Nephron (organoid): ENCODE data around the gene AGPAT2.

ENCODE experiments used
- H3K27ac Mint-ChIP-seq, 3 experiments: 2 replicates each; pipeline ENCODE4 v1.8.0; 2020; ENCODE audit warnings: mixed read lengths in 3 of 3, mild to moderate bottlenecking in 2 of 3, moderate library complexity in 1 of 3
- H3K27me3 Mint-ChIP-seq: 2 replicates; pipeline ENCODE4 v1.8.0; 2021; ENCODE audit warnings: low read depth, mild to moderate bottlenecking, moderate library complexity, mixed read lengths
- H3K36me3 Mint-ChIP-seq: 2 replicates; pipeline ENCODE4 v1.8.0; 2020; ENCODE audit warnings: low read depth, mixed read lengths
- H3K4me1 Mint-ChIP-seq: 2 replicates; pipeline ENCODE4 v1.8.0; 2020; ENCODE audit warnings: mixed read lengths
- H3K4me3 Mint-ChIP-seq, 3 experiments: 2 replicates each; pipeline ENCODE4 v1.8.0; 2020; ENCODE audit warnings: mild to moderate bottlenecking in 3 of 3, mixed read lengths in 3 of 3, moderate library complexity in 2 of 3
- H3K9me3 Mint-ChIP-seq: 2 replicates; pipeline ENCODE4 v1.8.0; 2020; ENCODE audit warnings: mixed read lengths
- TF ChIP-seq, protein P1 (sequence below), 3 experiments: fragments of 200-600 bp; sonication (generic); IDR thresholded peaks; one replicate each; pipeline ENCODE4 v1.5.0; 2021; ENCODE audit warnings: antibody characterized with exemption in 3 of 3; ENCODE audit not compliant: unreplicated experiment in 3 of 3

The AGPAT2 gene

DNA sequence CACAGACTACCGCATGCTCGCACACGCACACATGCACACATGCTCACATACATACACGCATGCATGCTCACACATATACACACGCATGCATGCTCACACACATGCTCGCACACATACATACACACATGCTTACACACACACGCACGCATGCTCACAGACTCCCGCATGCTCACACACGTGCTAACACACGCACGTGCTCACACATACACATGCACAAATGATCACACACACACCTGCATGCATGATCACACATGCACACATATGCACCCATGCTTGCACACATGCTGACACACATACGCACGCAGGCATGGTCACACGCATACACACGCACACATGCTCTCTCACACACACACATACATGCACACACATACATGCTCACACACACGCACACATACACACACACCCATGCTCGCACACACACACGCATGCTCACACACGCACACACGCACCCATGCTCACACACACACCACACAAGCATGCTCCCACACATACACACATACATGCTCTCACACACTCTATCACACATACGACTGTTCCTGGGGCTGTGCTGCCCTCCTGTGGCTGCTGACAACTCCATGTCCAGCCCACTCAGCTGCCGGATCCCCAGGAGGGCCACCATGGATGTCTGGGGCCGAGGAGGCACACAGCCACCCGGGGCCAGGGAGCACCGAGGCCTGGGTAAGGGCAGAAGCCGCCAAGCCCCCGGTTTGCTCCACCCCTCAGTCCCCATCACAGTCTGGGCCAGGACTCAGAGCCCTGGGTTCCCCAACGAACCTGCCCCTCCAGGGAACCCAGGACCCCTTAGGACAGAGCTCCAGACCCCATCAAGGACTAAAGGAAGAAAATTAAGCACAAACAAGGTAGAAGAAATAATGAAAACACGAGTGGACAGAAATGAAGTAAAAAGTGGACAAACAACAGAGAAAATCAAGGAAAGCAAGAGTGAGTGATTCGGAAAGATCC, 55.9 kb downstream of the AGPAT2 start:
- peaks cover 16% of the 10 kb centered on the region for H3K4me1 Mint-ChIP-seq
- H3K9me3 Mint-ChIP-seq = no peaks in the 10 kb centered on the region
- H3K4me3 Mint-ChIP-seq = no peak overlapping the region

DNA sequence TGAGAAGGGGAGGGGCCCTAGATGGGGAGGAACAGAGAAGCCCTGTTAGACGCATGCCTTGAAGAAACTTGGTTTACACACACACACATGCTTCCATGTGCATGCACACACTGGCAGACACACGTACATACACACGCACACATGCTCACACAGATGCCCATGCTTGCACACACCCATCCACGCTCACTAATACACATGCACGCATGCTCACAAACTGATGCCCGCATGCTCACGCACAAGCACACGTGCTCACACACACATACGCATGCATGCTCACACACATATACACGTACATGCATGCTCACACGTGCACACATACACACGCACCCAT, 56.6 kb downstream of the AGPAT2 start:
- H3K27me3 Mint-ChIP-seq = peaks cover 12% of the 10 kb centered on the region
- H3K9me3 Mint-ChIP-seq = no peaks in the 10 kb centered on the region
- no peak overlapping the region for H3K27ac Mint-ChIP-seq
- H3K4me3 Mint-ChIP-seq = no peak overlapping the region
- H3K4me1 Mint-ChIP-seq = peaks cover 19% of the 10 kb centered on the region
- H3K36me3 Mint-ChIP-seq = no peaks in the 10 kb centered on the region
- TF ChIP-seq, protein P1, sequence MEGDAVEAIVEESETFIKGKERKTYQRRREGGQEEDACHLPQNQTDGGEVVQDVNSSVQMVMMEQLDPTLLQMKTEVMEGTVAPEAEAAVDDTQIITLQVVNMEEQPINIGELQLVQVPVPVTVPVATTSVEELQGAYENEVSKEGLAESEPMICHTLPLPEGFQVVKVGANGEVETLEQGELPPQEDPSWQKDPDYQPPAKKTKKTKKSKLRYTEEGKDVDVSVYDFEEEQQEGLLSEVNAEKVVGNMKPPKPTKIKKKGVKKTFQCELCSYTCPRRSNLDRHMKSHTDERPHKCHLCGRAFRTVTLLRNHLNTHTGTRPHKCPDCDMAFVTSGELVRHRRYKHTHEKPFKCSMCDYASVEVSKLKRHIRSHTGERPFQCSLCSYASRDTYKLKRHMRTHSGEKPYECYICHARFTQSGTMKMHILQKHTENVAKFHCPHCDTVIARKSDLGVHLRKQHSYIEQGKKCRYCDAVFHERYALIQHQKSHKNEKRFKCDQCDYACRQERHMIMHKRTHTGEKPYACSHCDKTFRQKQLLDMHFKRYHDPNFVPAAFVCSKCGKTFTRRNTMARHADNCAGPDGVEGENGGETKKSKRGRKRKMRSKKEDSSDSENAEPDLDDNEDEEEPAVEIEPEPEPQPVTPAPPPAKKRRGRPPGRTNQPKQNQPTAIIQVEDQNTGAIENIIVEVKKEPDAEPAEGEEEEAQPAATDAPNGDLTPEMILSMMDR (IDR thresholded peaks at IDR 0.05; ENCODE audit: unreplicated experiment in 3 of 3) = peak in 1 of 3 experiments; percentile 8

More for the DNA sequence above, 55.9 kb downstream of the AGPAT2 start:
- Mint-ChIP-seq H3K27me3 (peaks cover 12% of the 10 kb centered on the region), H3K27ac (no peak overlapping the region), H3K36me3 (no peaks in the 10 kb centered on the region)
- TF ChIP-seq, protein P1 (IDR thresholded peaks at IDR 0.05; ENCODE audit: unreplicated experiment in 3 of 3) = peak; percentile 72 to 80 (median 75)

DNA sequence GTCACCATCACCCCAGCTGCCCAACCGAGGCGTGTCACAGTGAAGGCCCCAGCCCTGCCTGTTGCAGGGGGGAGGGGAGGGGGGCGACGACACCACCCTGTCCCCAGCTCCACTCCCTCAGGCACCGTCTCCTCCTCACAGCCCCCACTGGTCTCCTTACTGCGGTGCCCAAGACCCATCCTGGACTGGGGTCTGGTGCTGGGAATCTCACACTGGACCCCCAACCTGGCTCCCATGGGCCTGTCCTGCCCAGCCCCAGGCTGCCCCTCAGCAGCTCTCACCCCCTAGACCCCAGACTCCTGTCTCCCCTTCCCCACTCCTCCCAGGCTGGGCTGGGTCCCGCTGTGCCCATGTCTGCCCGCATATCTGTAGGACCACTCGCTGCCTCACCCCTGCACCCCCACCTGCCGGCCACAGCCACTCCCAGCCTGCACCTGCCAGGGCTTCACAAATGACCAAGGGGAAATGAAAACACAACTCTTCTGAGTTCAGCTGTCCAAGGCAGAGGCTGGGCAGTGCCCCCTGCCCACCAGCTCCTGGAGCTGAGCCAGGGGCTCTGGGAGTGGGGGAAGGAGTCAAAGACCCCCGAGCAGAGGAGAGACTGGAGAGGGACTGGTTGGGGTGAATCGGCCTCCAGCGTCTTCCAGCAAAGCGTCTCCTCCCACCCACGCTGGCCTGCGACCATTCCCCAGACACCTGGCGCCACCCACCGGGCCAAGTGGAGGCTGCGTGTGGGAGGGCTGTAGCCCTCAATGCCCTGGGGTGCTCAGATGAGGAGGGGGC, 57.2 kb downstream of the AGPAT2 start:
- H3K9me3 Mint-ChIP-seq = no peaks in the 10 kb centered on the region
- H3K27me3 Mint-ChIP-seq = peaks cover 12% of the 10 kb centered on the region
- H3K4me1 Mint-ChIP-seq = peaks cover 24% of the 10 kb centered on the region
- TF ChIP-seq, protein P1 (IDR thresholded peaks at IDR 0.05; ENCODE audit: unreplicated experiment in 3 of 3) = peak; percentile 54 to 74 (median 66)
- no peak overlapping the region for H3K4me3 Mint-ChIP-seq
- H3K27ac Mint-ChIP-seq = peak overlapping the region in 1 of 3 experiments; percentile 60
- no peaks in the 10 kb centered on the region for H3K36me3 Mint-ChIP-seq

DNA sequence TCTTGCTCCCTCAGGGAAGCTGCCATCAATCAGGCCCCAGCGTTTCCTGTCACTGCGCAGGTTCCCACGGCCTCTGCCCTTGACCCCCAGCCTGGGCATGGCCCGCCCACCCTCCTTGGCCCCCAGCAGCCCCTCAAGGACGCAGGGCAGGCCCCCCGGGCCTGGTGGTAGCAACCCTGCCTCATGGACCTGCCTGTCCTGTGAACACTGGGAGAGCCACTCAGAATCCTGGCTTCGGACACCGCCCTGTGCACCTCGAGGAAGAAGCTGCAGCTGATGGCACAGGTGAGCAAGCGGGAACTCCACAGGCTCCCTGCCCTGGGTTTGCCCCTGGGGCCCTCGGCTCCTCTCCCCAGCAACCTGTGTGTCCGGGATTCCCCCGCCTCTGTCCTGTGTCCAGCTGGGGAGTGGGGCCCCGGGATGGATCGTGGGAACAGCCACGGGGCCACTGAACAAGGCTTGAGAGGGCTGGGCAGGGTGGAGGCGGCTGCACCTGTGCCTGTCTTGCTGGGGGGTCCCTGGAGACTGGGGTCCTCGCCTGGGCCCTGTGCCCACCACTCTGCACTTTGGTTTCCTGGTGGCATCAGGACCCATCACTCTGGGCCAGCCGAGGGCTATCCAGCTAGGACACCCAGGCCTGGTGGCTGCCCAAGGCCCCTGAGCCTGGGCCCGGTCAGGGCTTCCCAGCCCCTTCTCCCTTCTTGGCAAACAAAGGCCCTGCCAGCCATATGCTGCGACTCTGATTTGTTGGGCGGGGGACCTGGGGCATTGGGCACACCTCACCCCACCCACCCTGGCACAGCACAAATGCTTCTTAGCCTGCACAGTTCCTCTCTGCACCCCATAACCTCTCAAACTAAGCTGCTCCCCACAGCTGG, 58.0 kb downstream of the AGPAT2 start:
- peaks cover 19% of the 10 kb centered on the region for H3K4me1 Mint-ChIP-seq
- TF ChIP-seq, protein P1 (IDR thresholded peaks at IDR 0.05; ENCODE audit: unreplicated experiment in 3 of 3) = no peak
- H3K9me3 Mint-ChIP-seq = no peaks in the 10 kb centered on the region
- no peak overlapping the region for H3K27ac Mint-ChIP-seq
- no peaks in the 10 kb centered on the region for H3K36me3 Mint-ChIP-seq
- H3K27me3 Mint-ChIP-seq = peaks cover 12% of the 10 kb centered on the region
- no peak overlapping the region for H3K4me3 Mint-ChIP-seq

DNA sequence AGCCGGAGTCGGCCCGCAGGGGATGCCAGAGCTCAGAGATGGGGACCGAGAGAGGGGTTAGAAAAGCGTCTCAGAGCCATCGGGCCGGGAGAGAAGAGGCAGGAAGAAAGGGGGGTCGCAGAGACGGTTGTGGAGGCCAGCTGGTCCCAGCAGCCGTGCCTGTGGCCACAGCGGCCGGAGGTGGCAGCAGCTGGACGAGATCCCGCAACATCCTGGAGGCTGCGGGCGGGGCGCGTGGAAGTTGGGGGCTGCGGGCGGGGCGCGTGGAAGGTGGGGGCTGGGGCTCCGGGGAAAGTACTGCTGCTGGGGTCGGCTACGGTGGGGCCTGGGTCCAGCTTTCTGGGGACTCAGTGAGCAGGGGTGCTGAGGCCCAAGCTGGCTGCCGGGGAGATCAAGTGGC, 59.0 kb downstream of the AGPAT2 start:
- TF ChIP-seq, protein P1 (IDR thresholded peaks at IDR 0.05; ENCODE audit: unreplicated experiment in 3 of 3) = no peak
- Mint-ChIP-seq H3K27me3 (peaks cover 12% of the 10 kb centered on the region), H3K4me3 (peak overlapping the region in 1 of 3 experiments; percentile 56), H3K27ac (peak overlapping the region in 2 of 3 experiments; percentile 68 to 74), H3K36me3 (no peaks in the 10 kb centered on the region), H3K9me3 (no peaks in the 10 kb centered on the region), H3K4me1 (peaks cover 19% of the 10 kb centered on the region)
